IMR-90 (cell line): ENCODE measurements around the gene HERC5. TPM values are rescaled to one million over a fixed set of nuclear protein-coding genes. Genes with fewer than 3 reads are reported as not detected.

Source experiments
- ATAC-seq: fragments of 200-7000 bp; cut with Tn5 transposase; 2 replicates; pipeline ENCODE4 v1.9.1; 2020; ENCODE audit warnings: low read depth, mild to moderate bottlenecking, moderate library complexity
- BruUV-seq: library from RNA; stranded (reverse); fragments of 400-500 nt; replicated peaks from 2 replicates; lab custom pipeline; 2021; lab: Mats Ljungman, UMichigan
- CTCF ChIA-PET: fragments of 300-600 bp; formaldehyde crosslinking; extraction: SDS; loops from one replicate; lab custom pipeline; 2021; ENCODE audit warnings: antibody characterized with exemption; lab: Yijun Ruan, JAX
- POLR2A ChIA-PET: fragments of 300-600 bp; sonication (Branson Sonifier 250); formaldehyde crosslinking; loops from one replicate; lab custom pipeline; 2022; ENCODE audit warnings: antibody characterized with exemption; ENCODE audit not compliant: unreplicated experiment; lab: Charles Lee
- DNase-seq: peaks from one replicate; pipeline ENCODE4 v3.0.0; 2013
- H2AFZ ChIP-seq: replicated peaks from 2 replicates; pipeline ENCODE3; 2013; ENCODE audit warnings: low read length, mild to moderate bottlenecking; ENCODE audit not compliant: poor library complexity
- H2AK5ac ChIP-seq: 2 replicates; pipeline ENCODE4 v1.6.1; 2013; ENCODE audit warnings: low read depth, low read length, inconsistent platforms
- H2AK9ac ChIP-seq: replicated peaks from 2 replicates; pipeline ENCODE3; 2013; ENCODE audit warnings: mild to moderate bottlenecking, low read depth, low read length, moderate library complexity; ENCODE audit not compliant: poor library complexity
- H2BK120ac ChIP-seq: 2 replicates; pipeline ENCODE4 v1.6.1; 2013; ENCODE audit warnings: low read depth, low read length, inconsistent platforms
- H2BK15ac ChIP-seq: 3 replicates; pipeline ENCODE4 v1.6.1; 2013; ENCODE audit warnings: low read depth, low read length, inconsistent platforms
- H2BK20ac ChIP-seq: 2 replicates; pipeline ENCODE4 v1.6.1; 2013; ENCODE audit warnings: low read depth, mild to moderate bottlenecking, inconsistent platforms, low read length, moderate library complexity
- H2BK5ac ChIP-seq: 2 replicates; pipeline ENCODE4 v1.6.1; 2013; ENCODE audit warnings: mild to moderate bottlenecking, low read depth, low read length, inconsistent platforms; ENCODE audit not compliant: poor library complexity, severe bottlenecking
- H3K14ac ChIP-seq: replicated peaks from 2 replicates; pipeline ENCODE4 v1.6.1; 2013; ENCODE audit warnings: low read depth, low read length, inconsistent platforms
- H3K18ac ChIP-seq: 2 replicates; pipeline ENCODE4 v1.6.1; 2013; ENCODE audit warnings: low read depth, low read length, control low read depth
- H3K23ac ChIP-seq: 2 replicates; pipeline ENCODE4 v1.6.1; 2013; ENCODE audit warnings: low read depth, low read length, inconsistent platforms
- H3K27ac ChIP-seq: 2 replicates; pipeline ENCODE4 v1.5.1; 2013; ENCODE audit warnings: mild to moderate bottlenecking, control low read depth, low read length; ENCODE audit not compliant: insufficient read depth
- H3K27me3 ChIP-seq: 2 replicates; pipeline ENCODE4 v1.6.1; 2013; ENCODE audit warnings: low read length; ENCODE audit not compliant: control insufficient read depth, insufficient read depth
- H3K36me3 ChIP-seq: 2 replicates; pipeline ENCODE4 v1.6.1; 2013; ENCODE audit warnings: low read length, mixed read lengths; ENCODE audit not compliant: control insufficient read depth, insufficient read depth
- H3K4ac ChIP-seq: 2 replicates; pipeline ENCODE4 v1.6.1; 2013; ENCODE audit warnings: low read depth, low read length, inconsistent platforms
- H3K4me1 ChIP-seq: 2 replicates; pipeline ENCODE4 v1.6.1; 2013; ENCODE audit warnings: low read length, mixed read lengths; ENCODE audit not compliant: control insufficient read depth, insufficient read depth
- H3K4me2 ChIP-seq: 2 replicates; pipeline ENCODE4 v1.6.1; 2013; ENCODE audit warnings: low read depth, mild to moderate bottlenecking, control low read depth, low read length, moderate library complexity
- H3K4me3 ChIP-seq: 2 replicates; pipeline ENCODE4 v1.5.1; 2013; ENCODE audit warnings: low read depth, mild to moderate bottlenecking, control low read depth, low read length, moderate library complexity; ENCODE audit not compliant: insufficient read depth
- H3K56ac ChIP-seq: 2 replicates; pipeline ENCODE4 v1.6.1; 2013; ENCODE audit warnings: low read length, inconsistent platforms; ENCODE audit not compliant: insufficient read depth; ENCODE audit errors: extremely low read depth
- H3K79me1 ChIP-seq, 2 experiments: 2 replicates each; pipeline ENCODE4 v1.6.1; 2013; ENCODE audit warnings: low read length in 2 of 2, inconsistent platforms in 1 of 2, low read depth in 1 of 2
- H3K9ac ChIP-seq: 2 replicates; pipeline ENCODE4 v1.6.1; 2013; ENCODE audit warnings: low read depth, low read length, control low read depth
- H3K9me1 ChIP-seq: 2 replicates; pipeline ENCODE4 v1.6.1; 2013; ENCODE audit warnings: low read length, inconsistent platforms; ENCODE audit not compliant: insufficient read depth
- H3K9me3 ChIP-seq: 2 replicates; pipeline ENCODE4 v1.6.1; 2013; ENCODE audit warnings: low read length; ENCODE audit not compliant: control insufficient read depth, insufficient read depth
- H4K20me1 ChIP-seq: 2 replicates; pipeline ENCODE4 v1.6.1; 2013; ENCODE audit warnings: low read length, inconsistent platforms; ENCODE audit not compliant: insufficient read depth
- H4K5ac ChIP-seq: 2 replicates; pipeline ENCODE4 v1.6.1; 2013; ENCODE audit warnings: mild to moderate bottlenecking, low read depth, low read length, control low read depth
- H4K8ac ChIP-seq, 2 experiments: 2 replicates each; pipeline ENCODE4 v1.6.1; 2013; ENCODE audit warnings: low read depth in 2 of 2, low read length in 2 of 2, control low read depth in 1 of 2, inconsistent platforms in 1 of 2
- H4K91ac ChIP-seq: 2 replicates; pipeline ENCODE4 v1.6.1; 2013; ENCODE audit warnings: low read depth, low read length, inconsistent platforms; ENCODE audit not compliant: insufficient read depth
- BHLHE40 ChIP-seq: fragments of 150-350 bp; IDR thresholded peaks from 2 replicates; pipeline ENCODE4 v1.6.1; 2016; ENCODE audit warnings: mild to moderate bottlenecking, low read depth, low read length
- CEBPB ChIP-seq: IDR thresholded peaks from 2 replicates; pipeline ENCODE4 v1.6.1; 2012; ENCODE audit warnings: low read depth, low read length, improper control_type of control experiment
- CHD1 ChIP-seq: IDR thresholded peaks from 2 replicates; pipeline ENCODE4 v1.6.1; 2012; ENCODE audit warnings: low read depth, low read length, improper control_type of control experiment
- CTCF ChIP-seq: conservative IDR thresholded peaks from 2 replicates; pipeline ENCODE4 v1.5.1; 2012; ENCODE audit warnings: mild to moderate bottlenecking, low read depth, low read length, improper control_type of control experiment
- MAFK ChIP-seq: IDR thresholded peaks from 2 replicates; pipeline ENCODE4 v1.6.1; 2012; ENCODE audit warnings: low read depth, low read length, improper control_type of control experiment
- MAZ ChIP-seq: IDR thresholded peaks from 2 replicates; pipeline ENCODE4 v1.6.1; 2012; ENCODE audit warnings: low read depth, mild to moderate bottlenecking, low read length, improper control_type of control experiment, moderate library complexity, borderline replicate concordance
- MXI1 ChIP-seq: IDR thresholded peaks from 2 replicates; pipeline ENCODE4 v1.6.1; 2012; ENCODE audit warnings: low read depth, mild to moderate bottlenecking, low read length, moderate library complexity, borderline replicate concordance
- NFE2L2 ChIP-seq: fragments of 150-350 bp; IDR thresholded peaks from 2 replicates; pipeline ENCODE4 v1.6.1; 2016; ENCODE audit warnings: low read depth, mild to moderate bottlenecking, low read length
- POLR2A ChIP-seq: IDR thresholded peaks from 2 replicates; pipeline ENCODE4 v1.6.1; 2012; ENCODE audit warnings: mild to moderate bottlenecking, low read depth, low read length
- RAD21 ChIP-seq: IDR thresholded peaks from 2 replicates; pipeline ENCODE4 v1.6.1; 2012; ENCODE audit warnings: low read length, improper control_type of control experiment
- RCOR1 ChIP-seq: IDR thresholded peaks from 2 replicates; pipeline ENCODE4 v1.6.1; 2012; ENCODE audit warnings: mild to moderate bottlenecking, low read length, improper control_type of control experiment; ENCODE audit not compliant: insufficient replicate concordance
- RFX5 ChIP-seq: IDR thresholded peaks from 2 replicates; pipeline ENCODE4 v1.8.0; 2012; ENCODE audit warnings: low read depth, mild to moderate bottlenecking, low read length, moderate library complexity
- WGBS, 2 experiments: methylation state at CpG; one replicate each; pipeline versions ENCODE4 v1.1.5 to v1.1.7; 2013; ENCODE audit warnings: missing lambda C conversion rate in 2 of 2; ENCODE audit not compliant: insufficient read length in 1 of 2; ENCODE audit errors: extremely low coverage in 2 of 2; 5-methylcytosine and 5-hydroxymethylcytosine counted together
- dilution Hi-C: fragments of 300-500 bp; cut with HindIII; formaldehyde crosslinking; loops from one replicate; pipeline ENCODE4 v1.14.3; 2018; ENCODE audit warnings: low sequenced_read_pairs; ENCODE audit not compliant: unreplicated experiment
- in situ Hi-C: fragments of 300-500 bp; cut with MboI; formaldehyde crosslinking; loops from 3 replicates; pipeline ENCODE4 v1.14.3; 2019; ENCODE audit warnings: low sequenced_read_pairs, inconsistent platforms, mixed read lengths
- intact Hi-C: fragments of 100-400 bp; cut with micrococcal nuclease; formaldehyde crosslinking; loops from 2 replicates; pipeline ENCODE4 v1.10.0; 2022
- polyA plus RNA-seq, 3 experiments: library from polyadenylated mRNA; depleted of rRNA; stranded (reverse); fragments of >200 nt; gene quantifications; 2 replicates each; pipeline ENCODE4 v1.2.3, GENCODE V29; 2012; ENCODE audit warnings: low replicate concordance in 1 of 3
- total RNA-seq: library from RNA; depleted of rRNA; stranded (reverse); fragments of >200 nt; gene quantifications from 2 replicates; pipeline ENCODE4 v1.2.3, GENCODE V29; 2012
- TF ChIP-seq, protein P1 (sequence below): fragments of 150-350 bp; IDR thresholded peaks from 2 replicates; pipeline ENCODE4 v1.6.1; 2017; ENCODE audit warnings: mild to moderate bottlenecking, antibody characterized with exemption, low read length, low read depth
- TF ChIP-seq, protein P2 (sequence below): fragments of 150-350 bp; IDR thresholded peaks from 2 replicates; pipeline ENCODE4 v1.6.1; 2016; ENCODE audit warnings: low read depth, mild to moderate bottlenecking, low read length, moderate library complexity, borderline replicate concordance

HERC5 gene
- total and polyA plus RNA-seq, 2 of the 4 experiments (the other 2 are of a cell fraction) = under 0.01 TPM; not detected in 1

- Histone ChIP-seq H3K9me1 (0 out of 2 replicates have a peak, but pooled peaks cover 2% of the 10 kb centered on the region), H3K4ac (peak overlapping the region; percentile 84), H4K20me1 (peaks cover 3% of the 10 kb centered on the region; the same call in 1 of the 2 replicates), H3K18ac (peak overlapping the region; percentile 24; the same call in 1 of the 2 replicates), H3K56ac (no peak overlapping the region; the same call in 1 of the 2 replicates), H3K14ac (peak overlapping the region; percentile 71), H3K79me1 (0 out of 4 replicates have a peak, but pooled peaks cover 0 to 8% of the 10 kb centered on the region in 2 experiments), H2AK9ac (peak overlapping the region; percentile 67), H2AK5ac (peak overlapping the region; percentile 83), H3K27me3 (no peaks in the 10 kb centered on the region), H3K4me2 (no peak overlapping the region), H3K4me3 (no peak overlapping the region), H2AFZ (peak overlapping the region; percentile 16), H4K5ac (no peak overlapping the region), H3K27ac (peak overlapping the region; percentile 67; the same call in 1 of the 2 replicates), H4K8ac (peak overlapping the region; percentile 66 to 80), H3K23ac (no peak overlapping the region; the same call in 1 of the 2 replicates), H2BK15ac (peak overlapping the region; percentile 73; the same call in 2 of the 3 replicates), H3K4me1 (peaks cover 4% of the 10 kb centered on the region), H2BK120ac (peak overlapping the region; percentile 95), H3K36me3 (no peaks in the 10 kb centered on the region), H3K9ac (no peak overlapping the region), H2BK20ac (peak overlapping the region; percentile 94), H2BK5ac (peak overlapping the region; percentile 48), H4K91ac (peak overlapping the region; percentile 66; the same call in 1 of the 2 replicates), H3K9me3 (no peaks in the 10 kb centered on the region)
- ATAC-seq = no peak
- intact Hi-C loops (no loop called here), dilution Hi-C loops (no loop called here), in situ Hi-C loops (loop anchor here (5.0 to 25.0 kb wide), 2 partner anchors 122 to 277 kb away; no protein-coding TSS in a partner anchor)
- DNase-seq = no peak
- no TSS peak for BruUV-seq
- WGBS, 2 experiments = no CpG with 5 or more reads among the region's 2 CpGs
- CTCF ChIA-PET = interaction anchor here (1.5 kb wide), 1 partner anchor 124 kb away, joined by 5 read pairs; no protein-coding TSS in a partner anchor
- POLR2A ChIA-PET = interaction anchor here (0.6 kb wide), 1 partner anchor 12 kb away, joined by 3 read pairs; the partner anchor contains the start of gene PYURF
- no peak for TF ChIP-seq CHD1
- TF ChIP-seq MXI1 = no peak
- no peak for TF ChIP-seq RCOR1
- TF ChIP-seq CTCF = no peak
- TF ChIP-seq MAZ = no peak
- TF ChIP-seq RFX5 = no peak
- TF ChIP-seq, protein P1, sequence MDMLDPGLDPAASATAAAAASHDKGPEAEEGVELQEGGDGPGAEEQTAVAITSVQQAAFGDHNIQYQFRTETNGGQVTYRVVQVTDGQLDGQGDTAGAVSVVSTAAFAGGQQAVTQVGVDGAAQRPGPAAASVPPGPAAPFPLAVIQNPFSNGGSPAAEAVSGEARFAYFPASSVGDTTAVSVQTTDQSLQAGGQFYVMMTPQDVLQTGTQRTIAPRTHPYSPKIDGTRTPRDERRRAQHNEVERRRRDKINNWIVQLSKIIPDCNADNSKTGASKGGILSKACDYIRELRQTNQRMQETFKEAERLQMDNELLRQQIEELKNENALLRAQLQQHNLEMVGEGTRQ = no peak
- TF ChIP-seq RAD21 = no peak
- TF ChIP-seq CEBPB = no peak
- TF ChIP-seq, protein P2, sequence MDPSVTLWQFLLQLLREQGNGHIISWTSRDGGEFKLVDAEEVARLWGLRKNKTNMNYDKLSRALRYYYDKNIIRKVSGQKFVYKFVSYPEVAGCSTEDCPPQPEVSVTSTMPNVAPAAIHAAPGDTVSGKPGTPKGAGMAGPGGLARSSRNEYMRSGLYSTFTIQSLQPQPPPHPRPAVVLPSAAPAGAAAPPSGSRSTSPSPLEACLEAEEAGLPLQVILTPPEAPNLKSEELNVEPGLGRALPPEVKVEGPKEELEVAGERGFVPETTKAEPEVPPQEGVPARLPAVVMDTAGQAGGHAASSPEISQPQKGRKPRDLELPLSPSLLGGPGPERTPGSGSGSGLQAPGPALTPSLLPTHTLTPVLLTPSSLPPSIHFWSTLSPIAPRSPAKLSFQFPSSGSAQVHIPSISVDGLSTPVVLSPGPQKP = no peak
- no peak for TF ChIP-seq BHLHE40
- no peak for TF ChIP-seq MAFK
- no peak for TF ChIP-seq NFE2L2
- TF ChIP-seq POLR2A = no peak
These were observed 78.3 kb downstream of the HERC5 start for GRCh38 chr4:88535090-88535755.
